Suprapubic skin (tissue), 4 donors: ENCODE results near the gene PITRM1. TPM values are rescaled to one million over a fixed set of nuclear protein-coding genes. Genes with fewer than 3 reads are reported as not detected.

ENCODE experiments used
- DNase-seq, 2 donors: peaks; one replicate each; pipeline ENCODE4 v3.0.0-alpha.2; 2019; ENCODE audit warnings: low spot score in 2 of 2
- H3K27ac ChIP-seq: fragments of 200-600 bp; sonication (generic); one replicate; pipeline ENCODE4 v1.5.1; 2019
- H3K27me3 ChIP-seq: fragments of 200-600 bp; sonication (generic); one replicate; pipeline ENCODE4 v1.5.1; 2019
- H3K36me3 ChIP-seq: fragments of 200-600 bp; sonication (generic); one replicate; pipeline ENCODE4 v1.5.1; 2019
- H3K4me1 ChIP-seq: fragments of 200-600 bp; sonication (generic); one replicate; pipeline ENCODE4 v1.5.1; 2019
- H3K4me3 ChIP-seq: fragments of 200-600 bp; sonication (generic); one replicate; pipeline ENCODE4 v1.5.1; 2019; ENCODE audit warnings: mild to moderate bottlenecking
- H3K9me3 ChIP-seq: fragments of 200-600 bp; sonication (generic); one replicate; pipeline ENCODE4 v1.5.1; 2019
- EP300 ChIP-seq: sonication (generic); formaldehyde crosslinking; IDR thresholded peaks from one replicate; pipeline ENCODE4 v1.6.1; 2017; ENCODE audit warnings: antibody characterized with exemption
- POLR2A ChIP-seq, 2 donors: fragments of 450-650 bp; IDR thresholded peaks; one replicate each; pipeline ENCODE4 v1.6.1; 2017; ENCODE audit warnings: antibody characterized with exemption in 2 of 2, mild to moderate bottlenecking in 2 of 2, moderate library complexity in 2 of 2
- POLR2AphosphoS5 ChIP-seq, 3 donors: sonication (generic); formaldehyde crosslinking; IDR thresholded peaks; one replicate each; pipeline ENCODE4 v1.6.1; 2017; ENCODE audit warnings: antibody characterized with exemption in 3 of 3
- WGBS: methylation state at CpG from one replicate; pipeline ENCODE4 v1.1.5; 2018; 5-methylcytosine and 5-hydroxymethylcytosine counted together
- total RNA-seq, 4 donors: library from RNA; depleted of rRNA; stranded (reverse); fragments of >200 nt; gene quantifications; one replicate each; pipeline ENCODE4 v1.1.0, GENCODE V29; 2016
- TF ChIP-seq, protein P1 (sequence below), 2 donors: fragments of 200-600 bp in 1 of 2; fragments of 450-650 bp in 1 of 2; sonication (generic) in 1 of 2; IDR thresholded peaks; one replicate each; pipeline ENCODE4 v1.5.1; 2016 to 2019; ENCODE audit warnings: antibody characterized with exemption in 2 of 2, mild to moderate bottlenecking in 1 of 2, moderate library complexity in 1 of 2

Gene PITRM1
- total RNA-seq, 4 donors from 2014 or later: 44.2 to 94.6 (median 63.1) TPM

DNA sequence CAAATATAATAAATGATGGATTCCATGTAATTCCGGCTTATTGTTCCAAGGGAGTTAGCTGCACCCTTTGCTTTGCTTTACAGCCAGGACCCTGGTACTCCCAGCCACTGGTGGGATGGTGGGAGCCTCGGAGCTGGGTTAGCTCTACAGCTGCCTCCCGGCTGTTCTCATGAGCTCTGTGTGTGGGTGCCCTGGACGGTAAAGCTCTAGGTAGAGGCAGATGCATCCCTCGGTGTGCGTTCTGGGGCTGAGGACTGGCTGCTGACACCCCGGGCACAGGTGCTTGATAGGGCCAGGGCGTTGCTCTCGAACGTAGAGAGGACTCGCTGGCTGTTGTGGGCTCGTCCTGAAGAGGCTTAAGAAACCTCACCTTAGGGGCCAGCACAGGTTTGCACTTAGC is 55.1 kb downstream of the PITRM1 start:
- TF ChIP-seq POLR2A (IDR thresholded peaks at IDR 0.05): no peak
- no peak for TF ChIP-seq POLR2AphosphoS5 (IDR thresholded peaks at IDR 0.05)
- no peak for TF ChIP-seq EP300
- TF ChIP-seq, protein P1, sequence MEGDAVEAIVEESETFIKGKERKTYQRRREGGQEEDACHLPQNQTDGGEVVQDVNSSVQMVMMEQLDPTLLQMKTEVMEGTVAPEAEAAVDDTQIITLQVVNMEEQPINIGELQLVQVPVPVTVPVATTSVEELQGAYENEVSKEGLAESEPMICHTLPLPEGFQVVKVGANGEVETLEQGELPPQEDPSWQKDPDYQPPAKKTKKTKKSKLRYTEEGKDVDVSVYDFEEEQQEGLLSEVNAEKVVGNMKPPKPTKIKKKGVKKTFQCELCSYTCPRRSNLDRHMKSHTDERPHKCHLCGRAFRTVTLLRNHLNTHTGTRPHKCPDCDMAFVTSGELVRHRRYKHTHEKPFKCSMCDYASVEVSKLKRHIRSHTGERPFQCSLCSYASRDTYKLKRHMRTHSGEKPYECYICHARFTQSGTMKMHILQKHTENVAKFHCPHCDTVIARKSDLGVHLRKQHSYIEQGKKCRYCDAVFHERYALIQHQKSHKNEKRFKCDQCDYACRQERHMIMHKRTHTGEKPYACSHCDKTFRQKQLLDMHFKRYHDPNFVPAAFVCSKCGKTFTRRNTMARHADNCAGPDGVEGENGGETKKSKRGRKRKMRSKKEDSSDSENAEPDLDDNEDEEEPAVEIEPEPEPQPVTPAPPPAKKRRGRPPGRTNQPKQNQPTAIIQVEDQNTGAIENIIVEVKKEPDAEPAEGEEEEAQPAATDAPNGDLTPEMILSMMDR (IDR thresholded peaks at IDR 0.05): no peak
- no peaks in the 10 kb centered on the region for H3K27me3 ChIP-seq
- H3K36me3 ChIP-seq: peaks cover 56% of the 10 kb centered on the region
- H3K4me3 ChIP-seq: no peak overlapping the region
- DNase-seq: no peak
- H3K4me1 ChIP-seq: peaks cover 3% of the 10 kb centered on the region
- H3K27ac ChIP-seq: no peak overlapping the region
- no peaks in the 10 kb centered on the region for H3K9me3 ChIP-seq
- WGBS: 95% methylated on average over 12 of the region's 12 CpGs

DNA sequence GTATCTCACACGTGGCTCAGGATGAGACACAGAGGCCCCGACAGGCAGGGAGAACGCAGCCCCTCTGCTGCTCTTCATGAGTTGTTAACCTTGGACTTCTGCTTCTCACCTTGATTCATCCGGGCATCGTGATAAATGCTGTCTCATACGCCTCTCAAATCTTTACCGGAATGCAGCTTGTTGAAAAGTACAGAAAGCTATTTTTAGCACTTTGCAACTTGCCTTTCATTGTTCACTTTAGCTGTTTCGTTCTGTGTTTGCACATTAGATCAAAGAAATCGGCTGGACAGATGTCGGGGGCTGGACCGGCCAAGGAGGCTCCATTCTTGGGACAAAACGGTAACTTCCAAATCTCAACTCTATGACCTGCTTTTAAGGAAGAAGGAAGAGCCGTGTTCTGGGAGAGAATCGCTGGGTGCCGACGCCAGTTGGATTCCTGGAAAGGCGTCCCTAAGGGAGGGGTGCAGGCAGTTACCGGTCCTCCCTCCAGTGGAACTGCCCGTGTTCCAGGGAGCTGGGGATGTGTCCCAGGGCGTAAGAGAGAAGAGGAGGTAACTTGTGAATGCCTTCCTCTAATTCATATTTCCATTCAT is 56.0 kb downstream of the PITRM1 start:
- Histone ChIP-seq H3K27ac (no peak overlapping the region), H3K4me3 (no peak overlapping the region), H3K27me3 (no peaks in the 10 kb centered on the region), H3K9me3 (no peaks in the 10 kb centered on the region), H3K36me3 (peaks cover 62% of the 10 kb centered on the region), H3K4me1 (peaks cover 3% of the 10 kb centered on the region)
- DNase-seq: no peak
- TF ChIP-seq, protein P1 (IDR thresholded peaks at IDR 0.05): no peak
- TF ChIP-seq POLR2AphosphoS5 (IDR thresholded peaks at IDR 0.05) (no peak), POLR2A (IDR thresholded peaks at IDR 0.05) (no peak)
- WGBS: 68% methylated on average over 20 of the region's 20 CpGs

DNA sequence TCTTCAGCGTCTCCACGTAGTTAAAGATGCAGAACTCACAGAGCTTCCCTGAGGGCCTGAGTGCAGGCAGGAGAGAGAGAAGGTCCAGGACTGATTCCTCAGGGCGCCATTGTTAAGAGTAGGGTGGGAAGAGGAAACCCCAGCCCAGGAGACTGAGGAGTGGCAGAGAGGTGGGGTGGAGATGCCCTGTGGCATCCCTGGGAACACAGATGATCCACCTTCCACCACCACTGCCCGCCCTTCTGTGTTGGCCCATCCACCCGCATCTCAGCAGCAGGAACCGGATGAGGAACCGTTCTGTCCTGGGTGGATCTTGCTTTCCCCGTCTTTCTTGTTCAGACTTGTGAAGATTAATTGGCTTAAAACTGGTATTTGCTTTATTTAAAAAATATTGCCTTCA is 56.9 kb downstream of the PITRM1 start:
- TF ChIP-seq, protein P1 (IDR thresholded peaks at IDR 0.05): no peak
- TF ChIP-seq POLR2A (IDR thresholded peaks at IDR 0.05) (no peak), EP300 (no peak), POLR2AphosphoS5 (IDR thresholded peaks at IDR 0.05) (no peak)
- no peaks in the 10 kb centered on the region for H3K27me3 ChIP-seq
- 48% methylated on average over 7 of the region's 8 CpGs for WGBS
- DNase-seq: no peak
- no peak overlapping the region for H3K27ac ChIP-seq
- H3K4me3 ChIP-seq: no peak overlapping the region
- H3K4me1 ChIP-seq: peaks cover 3% of the 10 kb centered on the region
- H3K9me3 ChIP-seq: no peaks in the 10 kb centered on the region
- H3K36me3 ChIP-seq: peaks cover 62% of the 10 kb centered on the region

DNA sequence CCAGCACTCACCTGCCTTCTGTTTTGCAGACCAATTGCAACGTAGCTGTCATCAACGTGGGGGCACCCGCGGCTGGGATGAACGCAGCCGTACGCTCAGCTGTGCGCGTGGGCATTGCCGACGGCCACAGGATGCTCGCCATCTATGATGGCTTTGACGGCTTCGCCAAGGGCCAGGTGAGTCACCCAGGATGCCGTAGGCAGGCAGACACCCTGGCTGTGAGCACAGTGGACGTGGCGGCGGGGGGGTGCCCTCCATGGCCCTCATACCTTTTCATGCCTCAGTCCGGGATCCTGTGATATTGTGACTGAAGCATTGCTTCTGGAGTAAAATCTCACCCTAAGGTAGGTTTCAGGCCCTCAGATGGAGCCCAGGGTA is 59.2 kb downstream of the PITRM1 start:
- Histone ChIP-seq H3K4me1 (peaks cover 7% of the 10 kb centered on the region), H3K4me3 (no peak overlapping the region), H3K36me3 (peaks cover 67% of the 10 kb centered on the region), H3K9me3 (no peaks in the 10 kb centered on the region), H3K27me3 (no peaks in the 10 kb centered on the region), H3K27ac (no peak overlapping the region)
- TF ChIP-seq POLR2A (IDR thresholded peaks at IDR 0.05): no peak
- no peak for TF ChIP-seq EP300
- no peak for TF ChIP-seq POLR2AphosphoS5 (IDR thresholded peaks at IDR 0.05)
- TF ChIP-seq, protein P1 (IDR thresholded peaks at IDR 0.05): no peak
- WGBS: 100% methylated on average over 1 of the region's 19 CpGs
- DNase-seq: no peak

DNA sequence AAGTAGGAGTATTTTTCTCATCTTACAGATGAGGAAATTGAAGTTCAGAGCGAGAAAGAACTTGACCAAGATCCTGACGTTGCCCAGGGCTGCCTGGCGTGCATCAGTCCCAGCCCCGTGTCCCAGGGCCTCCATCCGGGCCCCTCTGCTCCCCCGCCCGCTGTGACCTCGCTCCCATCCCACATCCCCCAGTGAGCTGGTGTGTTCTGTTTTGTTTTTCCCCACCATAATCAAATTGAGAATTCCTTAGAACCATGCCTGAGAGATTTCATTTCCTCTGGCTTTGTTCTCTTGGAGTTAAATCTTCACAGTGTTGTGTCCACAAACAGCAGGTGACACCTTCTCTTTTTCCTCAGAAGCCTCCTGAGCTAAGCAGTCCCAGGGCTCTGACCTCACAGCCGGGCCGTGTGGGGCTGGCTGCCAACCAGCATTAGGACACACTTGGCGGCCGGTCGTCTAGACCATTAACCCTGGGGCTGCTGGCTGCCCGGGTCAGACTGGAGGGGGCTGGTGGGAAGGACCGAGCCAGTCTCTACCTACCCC is 60.9 kb downstream of the PITRM1 start:
- Histone ChIP-seq H3K4me1 (peaks cover 16% of the 10 kb centered on the region), H3K27me3 (no peaks in the 10 kb centered on the region), H3K9me3 (no peaks in the 10 kb centered on the region), H3K4me3 (no peak overlapping the region), H3K36me3 (peaks cover 54% of the 10 kb centered on the region), H3K27ac (no peak overlapping the region)
- TF ChIP-seq POLR2A (IDR thresholded peaks at IDR 0.05): no peak
- TF ChIP-seq, protein P1 (IDR thresholded peaks at IDR 0.05): no peak
- TF ChIP-seq POLR2AphosphoS5 (IDR thresholded peaks at IDR 0.05): no peak
- no peak for TF ChIP-seq EP300
- no peak for DNase-seq
- 57% methylated on average over 15 of the region's 15 CpGs for WGBS
